Stimulated activated CD4-positive, alpha-beta T cell treated with anti-CD3 and anti-CD28 coated beads, Interleukin-2, amount 100 ng/mL, for 48 hours (primary cell): ENCODE data around the gene DSTN.

ENCODE experiments used
- DNase-seq, 2 donors: peaks; one replicate each; pipeline ENCODE4 v3.0.0-alpha.2; 2020

DSTN gene

GRCh38 chr20:17613328-17614175 is 43.7 kb downstream of the DSTN start:
- DNase-seq = no peak

- DNase-seq = no peak
These were observed 44.4 kb downstream of the DSTN start for GRCh38 chr20:17614176-17614811.

DNA sequence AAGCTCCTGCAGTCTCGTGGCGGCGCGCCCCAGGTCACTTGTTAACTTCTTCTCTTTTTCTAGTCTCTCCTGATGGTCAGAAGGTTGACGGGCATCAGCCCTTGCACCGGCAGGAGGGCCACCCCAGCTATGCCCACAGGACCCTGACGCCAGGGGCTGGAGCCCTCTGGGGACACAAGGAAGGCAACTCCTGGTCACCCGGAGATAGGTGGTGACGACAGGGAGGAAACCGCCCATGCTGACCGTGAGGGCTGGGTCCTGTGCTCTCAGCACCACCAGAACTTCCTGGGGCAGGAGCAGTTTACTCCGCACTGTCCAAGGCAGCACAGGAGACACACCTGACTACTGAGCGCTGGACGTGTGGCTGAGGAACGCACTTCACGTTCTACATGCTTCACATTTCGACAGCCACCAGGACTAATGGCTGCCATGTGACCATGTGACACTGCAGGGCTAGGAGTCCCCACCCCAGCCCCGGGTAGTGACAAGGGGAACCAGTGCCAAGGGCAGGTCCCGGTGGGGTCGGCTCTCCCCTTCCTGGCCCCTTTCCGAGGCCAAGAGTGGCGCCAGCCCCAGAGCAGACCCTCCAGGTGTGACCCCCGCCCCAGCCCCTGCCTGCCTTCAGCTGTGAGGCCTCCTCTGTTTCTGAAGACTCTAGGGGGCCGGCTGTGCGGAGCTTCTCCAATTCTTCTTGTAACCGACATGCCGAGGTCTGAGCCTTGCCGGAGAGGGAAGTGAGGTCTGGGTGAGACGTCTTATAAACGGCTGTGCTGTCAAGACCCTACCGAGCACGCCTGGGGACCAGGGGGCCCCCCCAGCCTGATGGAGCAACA is 45.2 kb downstream of the DSTN start:
- DNase-seq = no peak

DNA sequence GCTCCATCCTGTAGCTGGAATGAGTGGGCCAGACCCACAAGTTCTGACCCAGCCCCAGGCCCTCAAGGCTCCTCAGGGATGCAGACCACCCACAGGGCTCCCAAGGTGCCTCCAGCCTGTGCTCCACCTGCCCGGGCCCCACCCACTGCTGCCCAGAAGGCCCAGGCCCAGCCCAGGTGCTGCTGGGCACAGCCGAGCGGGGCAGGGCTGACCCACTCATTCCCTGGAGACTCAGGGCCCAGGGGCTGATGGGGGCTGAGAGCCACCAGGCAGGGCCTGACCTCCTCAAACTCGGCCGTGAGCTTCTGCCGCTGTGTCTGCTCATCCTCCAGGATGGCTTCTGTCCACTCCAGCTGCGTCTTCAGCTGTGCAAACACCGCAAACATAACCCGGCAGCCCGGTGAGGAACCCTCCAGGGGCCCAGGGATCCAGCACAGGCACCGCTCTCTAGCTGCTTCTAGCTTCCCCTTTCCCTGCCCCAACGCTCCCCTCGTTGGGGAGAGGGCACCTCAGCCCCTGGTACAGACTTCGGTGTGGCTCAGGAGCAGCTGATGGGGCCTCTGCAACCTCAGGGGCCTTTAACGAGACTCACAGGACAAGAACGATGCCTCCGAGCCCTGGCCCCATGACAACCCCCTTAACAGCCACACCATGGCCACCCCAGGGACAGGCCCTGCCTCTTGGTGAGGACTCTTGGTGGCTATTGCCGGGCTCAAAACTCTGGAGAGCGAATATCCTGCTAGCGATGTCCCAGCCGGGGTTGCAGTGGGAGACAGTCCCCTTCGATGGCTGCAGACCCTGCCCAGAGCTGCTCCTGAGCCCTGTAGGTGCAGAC is 46.0 kb downstream of the DSTN start:
- no peak for DNase-seq

GRCh38 chr20:17616480-17617211 is 46.8 kb downstream of the DSTN start:
- no peak for DNase-seq

- DNase-seq = peak; percentile 34 to 48
These were observed 47.5 kb downstream of the DSTN start for GRCh38 chr20:17617212-17617867.

- no peak for DNase-seq
These were observed 48.2 kb downstream of the DSTN start for GRCh38 chr20:17617868-17618672.

DNA sequence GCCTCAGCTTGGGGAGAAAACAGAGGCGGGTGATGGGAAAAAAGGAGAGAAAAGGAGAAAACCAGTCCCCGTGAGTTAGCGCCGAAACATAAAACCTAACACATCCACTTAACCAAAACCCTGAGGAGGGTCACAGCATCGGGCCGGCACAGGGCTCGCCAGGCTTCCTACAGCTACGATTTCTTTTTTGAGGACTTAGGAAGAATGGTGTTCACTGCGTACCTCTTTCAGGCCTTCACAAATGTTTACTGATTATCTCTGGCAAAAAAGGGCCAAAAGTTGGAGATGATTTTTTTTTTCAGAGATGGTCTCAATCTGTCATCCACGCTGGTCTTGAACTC is 48.8 kb downstream of the DSTN start:
- no peak for DNase-seq

GRCh38 chr20:17619351-17620093 is 49.6 kb downstream of the DSTN start:
- DNase-seq = no peak

- DNase-seq = no peak
These were observed 50.7 kb downstream of the DSTN start for GRCh38 chr20:17620371-17621228.

DNA sequence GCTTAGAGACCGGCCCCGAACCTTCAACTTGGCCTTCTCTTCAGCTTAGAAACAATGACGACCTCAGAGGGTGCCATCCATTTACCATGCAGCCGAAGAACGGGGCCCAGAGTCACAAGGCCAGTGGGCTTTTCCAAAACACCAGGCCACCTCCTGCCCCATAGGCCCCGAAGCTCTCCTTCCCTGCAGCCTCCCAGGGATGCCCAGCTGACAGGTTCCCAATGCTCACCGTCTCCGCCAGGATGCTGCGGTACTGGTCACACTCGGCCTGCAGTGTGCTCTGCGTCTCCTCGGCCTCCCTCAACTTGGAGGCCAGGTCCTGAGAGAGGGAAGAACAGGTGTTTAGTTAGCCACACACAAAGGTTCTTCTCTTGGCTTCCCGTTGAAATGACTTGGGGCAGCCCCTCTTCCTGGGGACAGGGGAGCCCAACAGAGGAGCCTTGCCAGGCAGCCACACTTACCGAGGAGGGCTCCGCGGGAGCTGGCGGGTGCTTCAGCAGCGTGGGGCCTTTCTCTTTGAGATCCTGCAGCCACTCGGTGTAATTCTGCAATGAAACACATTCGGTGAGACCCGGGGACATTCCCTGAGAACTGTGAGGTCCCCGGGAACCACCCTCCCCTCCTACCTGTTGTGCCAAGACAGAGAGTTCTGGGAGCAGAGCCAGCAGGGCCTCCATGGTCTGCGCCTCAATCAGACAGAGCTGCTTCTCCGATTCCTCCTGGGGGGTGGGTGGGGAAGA is 51.5 kb downstream of the DSTN start:
- no peak for DNase-seq

DNA sequence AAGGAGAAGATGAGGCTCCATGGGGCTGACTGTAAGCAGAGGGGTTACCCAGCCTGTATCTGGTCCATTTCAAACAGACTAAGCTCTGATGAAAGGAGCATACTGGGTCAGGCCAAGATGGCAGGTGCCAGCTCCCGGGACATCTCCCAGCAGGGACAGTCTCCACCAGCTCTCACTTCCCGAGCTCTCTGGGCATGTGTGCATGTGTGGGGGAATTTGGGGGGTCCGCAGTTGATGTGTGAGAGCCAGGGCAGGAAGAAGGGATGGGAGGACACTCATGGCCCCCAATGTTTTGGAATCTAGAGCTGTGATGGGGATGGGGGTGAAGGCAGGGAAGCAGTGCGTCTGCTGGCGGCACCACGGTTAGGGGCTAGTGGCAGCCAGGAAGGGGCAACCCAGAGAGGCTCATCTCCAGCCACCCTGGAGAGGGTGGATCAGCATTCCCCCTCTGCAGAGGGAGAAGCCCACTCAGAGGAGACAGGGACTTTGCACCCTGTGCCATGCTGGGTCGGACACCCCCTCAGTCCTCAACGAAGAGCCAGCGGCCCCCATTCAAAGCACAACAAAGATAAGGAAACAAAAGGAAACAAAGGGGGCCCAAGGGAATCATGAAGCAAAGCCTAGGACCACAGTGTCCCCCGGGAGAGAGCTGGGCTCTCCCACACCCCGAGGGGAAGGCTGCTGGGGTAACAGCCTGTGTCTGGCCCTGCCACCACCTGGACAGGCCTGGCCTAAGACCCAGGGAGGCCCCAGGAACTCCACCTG is 52.4 kb downstream of the DSTN start:
- no peak for DNase-seq

DNA sequence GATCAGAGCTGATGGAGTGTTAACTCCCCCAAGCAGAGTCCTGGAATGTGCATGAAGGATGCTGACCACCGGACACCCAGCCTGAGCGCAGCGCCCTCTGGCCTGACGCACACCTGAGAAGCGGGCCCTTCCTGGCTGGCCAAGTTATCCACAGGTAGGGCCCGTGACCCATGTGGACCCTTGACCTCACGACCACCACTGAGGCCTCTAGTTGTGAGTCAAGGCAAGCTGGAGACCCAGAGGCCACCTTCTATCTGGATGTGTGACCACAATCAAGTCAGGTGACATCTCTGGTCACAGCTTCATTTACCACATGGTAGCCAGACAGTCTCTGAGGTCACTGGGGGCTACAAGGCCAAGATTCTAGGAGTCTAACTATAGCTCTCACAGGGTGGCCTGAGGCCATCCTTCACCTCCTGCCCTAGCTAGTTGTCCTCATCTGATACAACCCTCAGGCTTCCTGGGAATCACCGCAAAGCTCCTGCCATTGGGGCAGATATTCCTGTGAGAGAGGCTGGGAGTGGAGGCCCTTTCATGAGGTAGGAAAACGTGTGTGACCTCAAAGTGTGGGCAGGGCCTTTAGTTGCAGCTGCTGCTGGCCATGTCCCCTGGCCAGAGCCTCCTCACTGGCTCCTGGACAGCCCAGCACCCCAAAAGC is 53.1 kb downstream of the DSTN start:
- DNase-seq = no peak

- no peak for DNase-seq
These were observed 54.2 kb downstream of the DSTN start for GRCh38 chr20:17624070-17624469.

DNA sequence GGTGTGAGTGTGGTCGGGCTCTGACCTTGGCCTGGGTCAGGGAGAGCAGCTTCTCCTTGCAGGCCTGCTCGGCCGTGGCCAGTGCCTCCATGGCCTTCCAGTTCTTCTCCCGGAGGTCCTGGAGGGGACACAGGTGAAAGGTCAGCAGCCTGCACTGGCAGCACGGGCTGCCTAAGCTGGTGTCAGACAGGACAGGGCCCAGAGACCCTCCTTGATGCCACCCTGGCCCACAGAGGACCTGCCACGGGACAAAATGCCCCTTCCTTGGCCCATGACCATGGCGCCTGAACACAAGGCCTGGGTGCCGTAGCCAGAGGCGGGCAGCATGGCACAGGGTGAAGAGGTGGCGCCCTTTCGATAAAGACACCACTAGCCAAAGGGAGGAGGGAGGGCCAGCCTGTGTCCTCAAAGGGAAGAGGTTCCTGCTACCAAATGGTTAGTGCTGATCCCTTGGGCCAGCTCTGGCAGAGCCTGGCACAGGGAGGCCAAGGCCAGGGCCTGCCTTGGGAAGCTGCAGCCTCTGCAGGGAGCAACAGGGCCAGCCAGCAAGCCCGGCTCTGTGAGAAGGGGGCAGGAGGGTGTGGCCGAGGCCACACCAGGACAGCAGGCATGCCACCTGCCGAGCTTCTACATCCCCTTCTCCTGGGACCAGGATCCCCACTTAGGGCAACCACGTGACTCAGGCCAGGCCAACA is 54.8 kb downstream of the DSTN start:
- no peak for DNase-seq
